Measurements from ENCODE around the gene CCND1.

DNA sequence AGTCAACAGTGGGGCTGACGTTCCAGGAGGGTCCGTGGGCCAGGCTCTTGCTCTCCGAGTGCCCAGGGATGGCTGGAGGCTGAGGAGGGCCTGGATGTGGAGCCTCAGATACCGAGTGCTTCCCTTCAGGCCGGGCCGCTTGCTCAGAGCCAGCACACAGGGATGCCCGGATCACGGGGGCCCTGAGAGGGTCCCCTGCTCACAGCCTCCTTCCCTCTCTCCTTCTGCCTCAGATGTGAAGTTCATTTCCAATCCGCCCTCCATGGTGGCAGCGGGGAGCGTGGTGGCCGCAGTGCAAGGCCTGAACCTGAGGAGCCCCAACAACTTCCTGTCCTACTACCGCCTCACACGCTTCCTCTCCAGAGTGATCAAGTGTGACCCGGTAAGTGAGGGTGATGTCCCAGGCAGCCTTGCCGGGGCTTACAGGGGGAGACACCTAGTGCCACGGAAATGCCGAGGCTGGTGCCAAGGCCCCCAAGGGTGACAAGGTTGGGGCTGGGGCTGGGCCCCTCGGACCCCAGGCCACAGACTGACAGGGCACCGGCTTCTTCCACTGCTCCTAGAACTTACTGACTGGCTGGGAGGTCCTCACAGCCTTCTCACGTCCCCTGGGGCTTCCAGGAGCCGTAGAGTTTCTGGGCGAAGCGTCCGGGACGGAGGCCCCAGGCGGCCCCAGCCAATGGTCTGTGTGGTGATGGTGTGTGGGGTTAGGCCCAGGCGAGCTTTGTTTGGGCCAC, 7.0 kb downstream of the CCND1 start:
- TF ChIP-seq TBL1XR1 (IDR thresholded peaks at IDR 0.05; ENCODE audit: low read length in 2 of 2) = no peak
- TF ChIP-seq ZFX (CRISPR knock-in tag; IDR thresholded peaks at IDR 0.05) = no peak
- TF ChIP-seq NFRKB (IDR thresholded peaks at IDR 0.05; ENCODE audit: low read depth) = no peak
- no peak for TF ChIP-seq NFE2L1 (tag; IDR thresholded peaks at IDR 0.05; ENCODE audit: borderline replicate concordance, low read depth)
- TF ChIP-seq SETDB1 (IDR thresholded peaks at IDR 0.05; ENCODE audit: low read length) = no peak
- no peak for TF ChIP-seq ARID1B (IDR thresholded peaks at IDR 0.05)
